Ovary (tissue), 9 donors: Measurements from ENCODE around the gene CACNB4. TPM values are rescaled to one million over a fixed set of nuclear protein-coding genes. Genes with fewer than 3 reads are reported as not detected.
"Not testable (repeated sequence)": the region's sequence is repeated elsewhere in the genome, so short reads cannot be mapped to it uniquely, and the experiment has no call there.

Experiments
- DNase-seq, 5 donors: peaks; one replicate each; pipeline ENCODE4 v3.0.0-alpha.2; 2019 to 2020
- H3K27ac ChIP-seq, 2 donors: fragments of 200-600 bp; one replicate each; pipeline versions ENCODE4 v1.5.1 to v1.8.0; 2019 to 2022
- H3K27me3 ChIP-seq: fragments of 200-600 bp; one replicate; pipeline ENCODE4 v1.8.0; 2022
- H3K36me3 ChIP-seq: fragments of 200-600 bp; sonication (generic); one replicate; pipeline ENCODE4 v1.5.1; 2019
- H3K4me1 ChIP-seq: one replicate; pipeline ENCODE4 v1.8.1; 2013; ENCODE audit warnings: mild to moderate bottlenecking, moderate library complexity; ENCODE audit not compliant: insufficient read depth
- H3K4me3 ChIP-seq: fragments of 200-600 bp; sonication (generic); one replicate; pipeline ENCODE4 v1.5.1; 2017
- H3K9me3 ChIP-seq, 2 donors: fragments of 200-600 bp in 1 of 2; sonication (generic) in 1 of 2; one replicate each; pipeline versions ENCODE4 v1.5.1 to v1.8.1; 2013 to 2019; ENCODE audit warnings: mild to moderate bottlenecking in 1 of 2, moderate library complexity in 1 of 2
- CTCF ChIP-seq, 3 donors: fragments of 450-650 bp in 2 of 3; fragments of 200-600 bp in 1 of 3; IDR thresholded peaks; one replicate each; pipeline versions ENCODE4 v1.5.1 to v1.8.0; 2016 to 2022; ENCODE audit warnings: antibody characterized with exemption in 3 of 3, mild to moderate bottlenecking in 1 of 3
- EP300 ChIP-seq: sonication (generic); formaldehyde crosslinking; IDR thresholded peaks from one replicate; pipeline ENCODE4 v1.6.1; 2017; ENCODE audit warnings: antibody characterized with exemption
- POLR2A ChIP-seq: fragments of 450-650 bp; IDR thresholded peaks from one replicate; pipeline ENCODE4 v1.6.1; 2017; ENCODE audit warnings: antibody characterized with exemption, mild to moderate bottlenecking, moderate library complexity
- WGBS, 3 donors: extraction: QIAGEN DNeasy Blood & Tissue Kit in 1 of 3; methylation state at CpG; one replicate each; pipeline versions ENCODE4 v1.1.5 to v1.1.7; 2013 to 2017; 5-methylcytosine and 5-hydroxymethylcytosine counted together
- intact Hi-C, 4 donors: fragments of 100-400 bp; cut with DNase I; formaldehyde crosslinking; loops; one replicate each; pipeline versions ENCODE4 v1.11.0 to v1.15.1; 2022 to 2023
- polyA plus RNA-seq, 2 donors: library from polyadenylated mRNA; stranded (reverse); fragments of 200-250 nt in 1 of 2; fragments of 350-450 nt in 1 of 2; fragmentation: Illumina TruSeq in 1 of 2; extraction: RNeasy Lipid Tissue Mini Kit (QIAGEN cat#74804) in 1 of 2; gene quantifications; one replicate each; pipeline ENCODE4 v1.2.3, GENCODE V29; 2013 to 2014
- total RNA-seq, 7 donors: library from RNA; depleted of rRNA in 2 of 7; stranded (reverse); fragments of >200 nt in 2 of 7; fragmentation: NEBNext Ultra II Directional in 3 of 7; extraction: Animal tissue kit (Norgen Biotek cat#: 25700) in 3 of 7; gene quantifications; one replicate each; pipeline versions ENCODE4 v1.1.0 to v1.2.4, GENCODE V29; 2016 to 2023
- donor health status: DM: no; HTN: no; CAD: no; lungs with moderate emphysema.
- donor health status: DM: no; HTN: no; CAD: no.
- donor health status: Bipolar disorder and iron deficiency.
- donor health status: DM: yes; HTN: yes; CAD: no.
- donor health status: DM: no; HTN: no; CAD: no.
- donor health status: DM: yes; HTN: yes; CAD: no.

Gene CACNB4
- total and polyA plus RNA-seq, 9 donors: 0.23 to 1.9 (median 1.0) TPM

GRCh38 chr2:151916632-151917031, 182.2 kb downstream of the CACNB4 start:
- no peak for DNase-seq
- TF ChIP-seq CTCF (IDR thresholded peaks at IDR 0.05): no peak
- no peak for TF ChIP-seq POLR2A
- TF ChIP-seq EP300: no peak
- H3K36me3 ChIP-seq: no peaks in the 10 kb centered on the region
- intact Hi-C loops: no loop called here
- WGBS, 3 donors: 80 to 86% (median 85%) methylated on average over 5 of the region's 5 CpGs
- H3K4me1 ChIP-seq: no peaks in the 10 kb centered on the region
- no peak overlapping the region for H3K27ac ChIP-seq
- H3K4me3 ChIP-seq: no peak overlapping the region
- H3K27me3 ChIP-seq: no peaks in the 10 kb centered on the region
- no peaks in the 10 kb centered on the region for H3K9me3 ChIP-seq

- intact Hi-C loops, H3K4me3 ChIP-seq, H3K9me3 ChIP-seq, H3K27me3 ChIP-seq, H3K36me3 ChIP-seq, H3K27ac ChIP-seq, H3K4me1 ChIP-seq, DNase-seq: not testable (repeated sequence)
- WGBS, 3 donors: 93 to 95% (median 95%) methylated on average over 7 of the region's 7 CpGs
Observed at GRCh38 chr2:151915629-151916025, 183.2 kb downstream of the CACNB4 start.

GRCh38 chr2:151914989-151915628, 183.7 kb downstream of the CACNB4 start:
- WGBS, 3 donors: 92 to 94% (median 93%) methylated on average over 12 of the region's 12 CpGs
- no peak for DNase-seq
- Histone ChIP-seq H3K4me3 (no peak overlapping the region), H3K4me1 (no peaks in the 10 kb centered on the region), H3K27ac (no peak overlapping the region), H3K9me3 (no peaks in the 10 kb centered on the region), H3K27me3 (no peaks in the 10 kb centered on the region), H3K36me3 (no peaks in the 10 kb centered on the region)
- intact Hi-C loops: no loop called here
- no peak for TF ChIP-seq POLR2A
- no peak for TF ChIP-seq CTCF (IDR thresholded peaks at IDR 0.05)
- TF ChIP-seq EP300: no peak

GRCh38 chr2:151908204-151908882, 190.5 kb downstream of the CACNB4 start:
- no peak for DNase-seq

More at GRCh38 chr2:151908204-151908882, 190.5 kb downstream of the CACNB4 start:
- Histone ChIP-seq H3K27ac (no peak overlapping the region), H3K9me3 (no peaks in the 10 kb centered on the region), H3K4me3 (no peak overlapping the region), H3K36me3 (no peaks in the 10 kb centered on the region), H3K4me1 (no peaks in the 10 kb centered on the region), H3K27me3 (no peaks in the 10 kb centered on the region)
- 67 to 77% (median 76%) methylated on average over 2 of the region's 2 CpGs for WGBS, 3 donors
- TF ChIP-seq EP300: no peak
- TF ChIP-seq POLR2A: no peak
- no peak for TF ChIP-seq CTCF (IDR thresholded peaks at IDR 0.05)
- intact Hi-C loops: no loop called here
